ENCODE results near the gene CES5A.

Gene CES5A

GRCh38 chr16:55809386-55809785 lies 65.8 kb downstream of the CES5A start:
- TF ChIP-seq POLR2AphosphoS5 (IDR thresholded peaks at IDR 0.05; ENCODE audit: low read depth, low read length) (no peak), SIN3A (IDR thresholded peaks at IDR 0.05; ENCODE audit: borderline replicate concordance, insufficient read depth, low read length) (no peak)
